ENCODE data around the gene BIK.

- no peak for TF ChIP-seq GATA2 (IDR thresholded peaks at IDR 0.05; ENCODE audit: low read depth, low read length)
- TF ChIP-seq GATA3 (IDR thresholded peaks at IDR 0.05; ENCODE audit: low read depth, low read length), result no peak
Measured at GRCh38 chr22:43094551-43094950, 16.0 kb upstream of the BIK start.

All from SH-SY5Y (cell line).